Measurements from ENCODE around the gene TSPAN18.

Gene TSPAN18

GRCh38 chr11:44765676-44766075 lies 38.9 kb downstream of the TSPAN18 start:
- DNase-seq (ENCODE audit: low spot score) = no peak
- in situ Hi-C loops (cut with MboI; ENCODE audit: low sequenced_read_pairs, unreplicated experiment) = no loop called here
- no peak for TF ChIP-seq CTCF (IDR thresholded peaks at IDR 0.05; ENCODE audit: borderline replicate concordance, control extremely low read depth, extremely low read depth, insufficient read depth, missing control alignments)

- in situ Hi-C loops (cut with MboI; ENCODE audit: low sequenced_read_pairs, unreplicated experiment) = no loop called here
- DNase-seq (ENCODE audit: low spot score) = no peak
- TF ChIP-seq CTCF (IDR thresholded peaks at IDR 0.05; ENCODE audit: borderline replicate concordance, control extremely low read depth, extremely low read depth, insufficient read depth, missing control alignments) = no peak
Measured at GRCh38 chr11:44766112-44766971, 39.6 kb downstream of the TSPAN18 start.

GRCh38 chr11:44766972-44767278 lies 40.2 kb downstream of the TSPAN18 start:
- no peak for TF ChIP-seq CTCF (IDR thresholded peaks at IDR 0.05; ENCODE audit: borderline replicate concordance, control extremely low read depth, extremely low read depth, insufficient read depth, missing control alignments)
- no peak for DNase-seq (ENCODE audit: low spot score)
- in situ Hi-C loops (cut with MboI; ENCODE audit: low sequenced_read_pairs, unreplicated experiment) = no loop called here

- TF ChIP-seq CTCF (IDR thresholded peaks at IDR 0.05; ENCODE audit: borderline replicate concordance, control extremely low read depth, extremely low read depth, insufficient read depth, missing control alignments) = no peak
- no peak for DNase-seq (ENCODE audit: low spot score)
- in situ Hi-C loops (cut with MboI; ENCODE audit: low sequenced_read_pairs, unreplicated experiment) = no loop called here
Measured at GRCh38 chr11:44767421-44767820, 40.7 kb downstream of the TSPAN18 start.

GRCh38 chr11:44770401-44770800 lies 43.6 kb downstream of the TSPAN18 start:
- in situ Hi-C loops (cut with MboI; ENCODE audit: low sequenced_read_pairs, unreplicated experiment) = loop anchor here (10.0 kb wide), 1 partner anchor 146 kb away; no protein-coding TSS in a partner anchor
- DNase-seq (ENCODE audit: low spot score) = no peak
- TF ChIP-seq CTCF (IDR thresholded peaks at IDR 0.05; ENCODE audit: borderline replicate concordance, control extremely low read depth, extremely low read depth, insufficient read depth, missing control alignments) = no peak

- in situ Hi-C loops (cut with MboI; ENCODE audit: low sequenced_read_pairs, unreplicated experiment) = loop anchor here (10.0 kb wide), 1 partner anchor 146 kb away; no protein-coding TSS in a partner anchor
- TF ChIP-seq CTCF (IDR thresholded peaks at IDR 0.05; ENCODE audit: borderline replicate concordance, control extremely low read depth, extremely low read depth, insufficient read depth, missing control alignments) = no peak
- no peak for DNase-seq (ENCODE audit: low spot score)
Measured at GRCh38 chr11:44771252-44771734, 44.5 kb downstream of the TSPAN18 start.

Data from GM13976 (cell line).